ENCODE measurements around the gene PPP1R9B. TPM values are rescaled to one million over a fixed set of nuclear protein-coding genes. Genes with fewer than 3 reads are reported as not detected.

Gene PPP1R9B
- total and polyA plus RNA-seq, 2 donors, result 26.8 to 47.9 TPM

DNA sequence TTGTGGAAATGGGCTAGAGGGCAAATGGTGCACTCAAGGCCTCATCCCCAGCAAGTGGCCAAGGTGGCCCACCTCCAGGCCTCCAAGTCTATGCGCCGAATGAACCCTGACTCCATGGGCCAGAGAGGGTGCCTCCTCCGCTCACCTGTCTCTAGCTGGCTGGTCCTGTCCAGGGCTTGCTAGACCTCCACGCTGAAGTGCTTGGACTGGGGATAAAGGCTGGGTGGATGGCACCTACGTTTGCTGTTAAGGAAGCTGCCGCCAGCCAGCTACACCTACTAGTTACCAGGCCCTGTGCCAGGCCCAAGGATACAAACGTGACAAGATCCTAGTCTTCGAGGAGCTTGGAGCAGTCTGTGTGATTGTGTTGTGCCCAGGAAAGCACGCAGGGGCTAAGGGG, 14.6 kb upstream of the PPP1R9B start:
- Histone ChIP-seq H3K9me3 (ENCODE audit: control insufficient read depth in 2 of 2, insufficient read depth in 1 of 2, low read length in 1 of 2) (no peaks in the 10 kb centered on the region), H3K36me3 (ENCODE audit: control insufficient read depth in 2 of 2, insufficient read depth in 2 of 2, low read length in 1 of 2) (no peaks in the 10 kb centered on the region), H3K27ac (ENCODE audit: low read depth in 1 of 2, low read length in 1 of 2) (no peak overlapping the region), H3K27me3 (ENCODE audit: control insufficient read depth in 2 of 2, insufficient read depth in 1 of 2, low read length in 1 of 2) (peaks cover 0 to 20% of the 10 kb centered on the region in 2 donors), H3K4me1 (ENCODE audit: control insufficient read depth in 2 of 2, insufficient read depth in 2 of 2, low read length in 2 of 2) (peaks cover 5 to 35% of the 10 kb centered on the region in 2 donors), H3K4me3 (ENCODE audit: low read length in 2 of 2) (no peak overlapping the region)
- no peak for DNase-seq (ENCODE audit: low read depth in 6 of 9, low spot score in 9 of 9)
- WGBS, result 97% methylated on average over 9 of the region's 9 CpGs

DNA sequence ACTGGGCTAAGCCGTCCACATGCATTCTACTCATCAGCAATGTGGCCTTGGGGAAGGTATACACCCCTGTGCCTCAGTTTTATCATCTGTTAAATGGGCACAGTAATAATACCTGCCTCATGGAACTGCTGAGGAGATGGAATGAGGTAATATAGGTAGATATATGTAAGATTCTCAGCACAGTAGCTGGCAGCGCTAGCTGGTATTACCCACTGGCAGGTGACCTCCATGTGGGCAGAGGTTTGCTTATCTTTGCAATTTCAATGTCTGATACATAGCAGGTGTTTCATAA, 14.2 kb upstream of the PPP1R9B start:
- no peak for DNase-seq (ENCODE audit: low read depth in 6 of 9, low spot score in 9 of 9)
- no peak overlapping the region for H3K27ac ChIP-seq (ENCODE audit: low read depth in 1 of 2, low read length in 1 of 2)
- WGBS, result 100% methylated on average over 2 of the region's 2 CpGs
- peaks cover 5 to 35% of the 10 kb centered on the region in 2 donors for H3K4me1 ChIP-seq (ENCODE audit: control insufficient read depth in 2 of 2, insufficient read depth in 2 of 2, low read length in 2 of 2)
- no peak overlapping the region for H3K4me3 ChIP-seq (ENCODE audit: low read length in 2 of 2)
- H3K27me3 ChIP-seq (ENCODE audit: control insufficient read depth in 2 of 2, insufficient read depth in 1 of 2, low read length in 1 of 2), result peaks cover 0 to 20% of the 10 kb centered on the region in 2 donors
- H3K9me3 ChIP-seq (ENCODE audit: control insufficient read depth in 2 of 2, insufficient read depth in 1 of 2, low read length in 1 of 2), result no peaks in the 10 kb centered on the region
- H3K36me3 ChIP-seq (ENCODE audit: control insufficient read depth in 2 of 2, insufficient read depth in 2 of 2, low read length in 1 of 2), result no peaks in the 10 kb centered on the region

DNA sequence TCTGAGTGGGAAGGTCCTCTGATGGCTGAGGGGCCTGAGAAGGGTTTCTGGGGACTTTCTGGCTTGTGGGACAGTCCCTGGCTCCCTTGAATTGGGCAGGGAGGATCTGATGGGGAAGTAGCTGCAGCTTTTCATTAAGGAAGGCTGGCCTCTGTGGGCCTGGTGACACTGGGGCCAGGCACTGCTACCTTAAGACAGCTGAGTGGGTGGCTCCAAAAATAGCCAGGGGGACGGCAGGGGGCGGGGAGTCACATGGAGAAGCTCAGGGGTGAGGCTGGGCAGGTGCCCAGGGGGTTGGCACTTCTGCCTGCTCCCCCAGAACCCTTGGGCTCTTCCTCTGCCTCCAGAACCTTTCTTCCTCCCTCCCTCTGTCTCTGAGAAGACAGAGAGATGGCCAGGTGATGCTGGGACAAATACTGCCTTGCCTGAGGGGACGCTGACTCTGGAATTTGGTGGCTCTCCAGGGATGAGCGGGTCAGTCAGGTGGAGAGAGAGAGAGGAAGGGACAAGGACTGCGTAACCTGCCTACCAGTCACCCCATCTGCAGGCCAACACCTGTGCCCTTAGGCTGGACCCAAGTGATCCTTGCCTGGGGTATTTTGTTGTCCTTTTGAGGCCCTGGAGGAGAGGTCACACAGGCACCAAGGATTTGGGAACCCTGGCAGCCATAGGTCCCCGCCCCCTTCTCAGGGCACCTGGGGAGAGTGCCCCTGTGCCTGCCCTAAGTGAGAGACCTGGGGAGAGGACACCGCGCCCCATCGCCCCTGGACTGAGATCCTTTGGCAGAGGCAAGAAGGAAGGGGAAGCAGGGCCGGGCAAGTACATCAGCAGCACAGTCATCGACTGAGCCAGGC, 13.6 kb upstream of the PPP1R9B start:
- 85% methylated on average over 11 of the region's 11 CpGs for WGBS
- no peak for DNase-seq (ENCODE audit: low read depth in 6 of 9, low spot score in 9 of 9)
- H3K9me3 ChIP-seq (ENCODE audit: control insufficient read depth in 2 of 2, insufficient read depth in 1 of 2, low read length in 1 of 2), result no peaks in the 10 kb centered on the region
- no peak overlapping the region for H3K27ac ChIP-seq (ENCODE audit: low read depth in 1 of 2, low read length in 1 of 2)
- peaks cover 0 to 19% of the 10 kb centered on the region in 2 donors for H3K27me3 ChIP-seq (ENCODE audit: control insufficient read depth in 2 of 2, insufficient read depth in 1 of 2, low read length in 1 of 2)
- H3K36me3 ChIP-seq (ENCODE audit: control insufficient read depth in 2 of 2, insufficient read depth in 2 of 2, low read length in 1 of 2), result no peaks in the 10 kb centered on the region
- peaks cover 5 to 33% of the 10 kb centered on the region in 2 donors for H3K4me1 ChIP-seq (ENCODE audit: control insufficient read depth in 2 of 2, insufficient read depth in 2 of 2, low read length in 2 of 2)
- no peak overlapping the region for H3K4me3 ChIP-seq (ENCODE audit: low read length in 2 of 2)

DNA sequence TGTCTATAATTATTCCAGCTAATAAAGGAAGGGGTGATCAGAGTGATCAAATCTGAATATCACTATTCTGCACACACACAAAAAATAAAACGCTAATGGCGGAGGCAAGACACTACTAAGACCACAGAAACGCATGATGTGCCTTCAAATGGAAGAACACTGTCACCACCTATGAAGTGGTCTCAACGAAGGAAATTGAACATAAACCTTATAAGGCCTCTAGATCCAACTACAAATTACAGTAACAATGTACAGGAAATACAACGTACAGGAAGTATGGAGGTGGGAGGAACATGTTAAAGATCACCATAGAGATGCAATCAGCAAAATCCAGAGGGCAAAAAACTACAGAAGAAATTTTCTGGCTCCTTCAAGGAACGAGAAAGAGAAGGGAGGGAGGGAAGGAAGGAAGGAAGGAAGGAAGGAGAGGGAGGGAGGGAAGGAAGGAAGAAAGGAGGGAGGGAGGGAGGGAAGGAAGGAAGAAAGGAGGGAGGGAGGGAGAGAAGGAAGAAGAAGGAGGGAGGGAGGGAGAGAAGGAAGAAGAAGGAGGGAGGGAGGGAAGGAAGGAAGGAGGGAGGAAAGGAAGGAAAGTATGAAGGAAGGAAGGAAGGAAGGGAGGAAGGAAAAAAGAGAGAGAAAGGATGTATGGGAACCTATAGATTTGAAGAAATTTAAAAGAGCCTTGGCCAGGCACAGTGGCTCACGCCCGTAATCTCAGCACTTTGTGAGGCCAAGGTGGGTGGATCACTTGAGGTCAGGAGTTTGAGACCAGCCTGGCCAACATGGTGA, 12.2 kb upstream of the PPP1R9B start:
- 72% methylated on average over 8 of the region's 8 CpGs for WGBS
- Histone ChIP-seq H3K4me1 (ENCODE audit: control insufficient read depth in 2 of 2, insufficient read depth in 2 of 2, low read length in 2 of 2) (peaks cover 5 to 23% of the 10 kb centered on the region in 2 donors), H3K36me3 (ENCODE audit: control insufficient read depth in 2 of 2, insufficient read depth in 2 of 2, low read length in 1 of 2) (no peaks in the 10 kb centered on the region), H3K27me3 (ENCODE audit: control insufficient read depth in 2 of 2, insufficient read depth in 1 of 2, low read length in 1 of 2) (peaks cover 0 to 8% of the 10 kb centered on the region in 2 donors), H3K4me3 (ENCODE audit: low read length in 2 of 2) (no peak overlapping the region), H3K27ac (ENCODE audit: low read depth in 1 of 2, low read length in 1 of 2) (peak overlapping the region; percentile 2 to 3), H3K9me3 (ENCODE audit: control insufficient read depth in 2 of 2, insufficient read depth in 1 of 2, low read length in 1 of 2) (no peaks in the 10 kb centered on the region)
- no peak for DNase-seq (ENCODE audit: low read depth in 6 of 9, low spot score in 9 of 9)

DNA sequence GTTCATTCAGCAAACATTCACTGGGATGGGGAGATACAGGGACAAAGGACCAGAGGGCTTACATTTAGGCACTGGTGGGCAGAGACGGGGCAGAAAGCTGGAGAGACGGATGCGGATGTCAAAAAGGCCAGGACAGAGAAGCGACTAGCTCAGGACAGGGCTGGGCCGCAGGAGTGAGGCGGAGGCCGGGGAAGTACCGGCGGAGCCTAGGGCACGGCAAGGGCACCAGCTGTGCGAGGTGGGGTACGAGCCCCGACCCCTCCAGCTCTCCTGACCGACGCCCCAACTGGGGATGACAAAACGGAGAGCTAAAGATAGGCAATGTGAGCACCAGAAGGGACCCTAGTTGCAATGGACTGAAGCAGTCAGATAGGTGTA, 11.4 kb upstream of the PPP1R9B start:
- 78% methylated on average over 16 of the region's 16 CpGs for WGBS
- peak overlapping the region in 1 of 2 donors; percentile 10 for H3K27ac ChIP-seq (ENCODE audit: low read depth in 1 of 2, low read length in 1 of 2)
- no peaks in the 10 kb centered on the region for H3K9me3 ChIP-seq (ENCODE audit: control insufficient read depth in 2 of 2, insufficient read depth in 1 of 2, low read length in 1 of 2)
- H3K27me3 ChIP-seq (ENCODE audit: control insufficient read depth in 2 of 2, insufficient read depth in 1 of 2, low read length in 1 of 2), result peaks cover 0 to 8% of the 10 kb centered on the region in 2 donors
- no peaks in the 10 kb centered on the region for H3K36me3 ChIP-seq (ENCODE audit: control insufficient read depth in 2 of 2, insufficient read depth in 2 of 2, low read length in 1 of 2)
- peak overlapping the region in 1 of 2 donors; percentile 42 for H3K4me3 ChIP-seq (ENCODE audit: low read length in 2 of 2)
- H3K4me1 ChIP-seq (ENCODE audit: control insufficient read depth in 2 of 2, insufficient read depth in 2 of 2, low read length in 2 of 2), result peaks cover 5 to 23% of the 10 kb centered on the region in 2 donors
- no peak for DNase-seq (ENCODE audit: low read depth in 6 of 9, low spot score in 9 of 9)

DNA sequence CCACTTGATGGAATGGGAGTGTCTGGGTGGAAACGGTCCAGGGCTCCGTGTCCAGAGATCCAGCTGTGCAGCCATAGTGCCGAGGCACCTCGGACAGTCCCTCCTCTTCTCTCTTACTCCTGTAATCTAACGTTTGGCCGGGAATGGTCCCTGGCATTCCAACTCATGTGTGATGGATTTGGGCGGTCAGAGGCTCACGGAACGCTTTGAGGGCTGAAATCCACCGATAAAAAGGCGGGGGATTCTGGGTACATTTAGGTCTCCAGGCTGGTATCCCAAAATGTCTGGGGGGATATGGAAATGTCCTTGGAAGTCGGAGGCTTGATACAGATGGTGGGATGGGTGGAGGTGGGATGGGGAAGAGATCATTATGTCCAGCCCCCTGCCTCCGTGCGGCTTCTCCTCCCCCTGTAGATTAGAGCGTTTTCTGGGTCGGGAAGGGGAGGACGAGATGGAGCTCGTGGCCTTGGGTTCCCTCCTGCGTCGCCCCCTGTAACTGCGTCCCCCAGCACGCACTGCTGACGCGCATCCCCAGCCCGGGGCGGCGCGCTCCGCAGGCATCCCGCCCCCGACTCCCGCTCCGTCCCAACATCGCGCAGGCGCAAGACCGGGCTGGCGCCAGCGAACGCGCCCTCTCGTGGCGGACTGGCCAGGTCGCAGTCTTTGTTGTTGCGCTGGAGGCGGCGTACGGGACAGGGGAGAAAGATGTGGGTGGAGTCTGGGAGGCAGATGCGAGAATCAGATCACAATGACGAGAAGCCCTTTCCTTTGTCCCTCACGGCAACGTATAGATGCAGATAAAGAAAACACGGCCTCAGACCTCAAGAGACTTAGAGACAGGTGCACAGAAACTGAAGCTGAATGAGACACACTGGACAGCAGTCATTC, 10.8 kb upstream of the PPP1R9B start:
- DNase-seq (ENCODE audit: low read depth in 6 of 9, low spot score in 9 of 9), result peak; percentile 75 to 96 (median 90)
- no peaks in the 10 kb centered on the region for H3K9me3 ChIP-seq (ENCODE audit: control insufficient read depth in 2 of 2, insufficient read depth in 1 of 2, low read length in 1 of 2)
- H3K27ac ChIP-seq (ENCODE audit: low read depth in 1 of 2, low read length in 1 of 2), result peak overlapping the region in 1 of 2 donors; percentile 10
- H3K27me3 ChIP-seq (ENCODE audit: control insufficient read depth in 2 of 2, insufficient read depth in 1 of 2, low read length in 1 of 2), result peaks cover 0 to 8% of the 10 kb centered on the region in 2 donors
- H3K36me3 ChIP-seq (ENCODE audit: control insufficient read depth in 2 of 2, insufficient read depth in 2 of 2, low read length in 1 of 2), result no peaks in the 10 kb centered on the region
- peak overlapping the region; percentile 42 for H3K4me3 ChIP-seq (ENCODE audit: low read length in 2 of 2)
- H3K4me1 ChIP-seq (ENCODE audit: control insufficient read depth in 2 of 2, insufficient read depth in 2 of 2, low read length in 2 of 2), result peaks cover 5 to 23% of the 10 kb centered on the region in 2 donors
- 3% methylated on average over 53 of the region's 53 CpGs for WGBS

DNA sequence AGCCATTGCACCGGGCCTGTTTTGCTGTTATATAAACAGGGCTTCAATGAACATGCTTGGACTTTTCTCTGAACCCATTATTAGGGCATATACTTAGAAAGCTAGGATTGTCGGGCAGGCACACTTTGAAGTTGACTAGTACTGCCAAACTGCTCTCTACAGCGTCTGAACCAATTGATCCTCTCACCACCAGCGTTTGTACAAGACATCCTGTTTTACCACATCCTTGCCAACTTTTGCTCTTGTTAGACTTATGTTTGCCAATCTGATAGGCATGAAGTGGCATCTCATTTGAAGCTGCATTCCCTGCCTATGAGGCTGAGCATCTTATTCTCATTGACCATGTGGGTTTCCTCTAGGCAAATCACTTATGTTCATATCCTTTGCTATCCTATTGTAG, 7.4 kb upstream of the PPP1R9B start:
- 62% methylated on average over 4 of the region's 4 CpGs for WGBS
- Histone ChIP-seq H3K27me3 (ENCODE audit: control insufficient read depth in 2 of 2, insufficient read depth in 1 of 2, low read length in 1 of 2) (peaks cover 0 to 8% of the 10 kb centered on the region in 2 donors), H3K4me3 (ENCODE audit: low read length in 2 of 2) (no peak overlapping the region), H3K27ac (ENCODE audit: low read depth in 1 of 2, low read length in 1 of 2) (no peak overlapping the region), H3K9me3 (ENCODE audit: control insufficient read depth in 2 of 2, insufficient read depth in 1 of 2, low read length in 1 of 2) (no peaks in the 10 kb centered on the region), H3K4me1 (ENCODE audit: control insufficient read depth in 2 of 2, insufficient read depth in 2 of 2, low read length in 2 of 2) (peaks cover 5 to 22% of the 10 kb centered on the region in 2 donors), H3K36me3 (ENCODE audit: control insufficient read depth in 2 of 2, insufficient read depth in 2 of 2, low read length in 1 of 2) (no peaks in the 10 kb centered on the region)
- DNase-seq (ENCODE audit: low read depth in 6 of 9, low spot score in 9 of 9), result no peak

DNA sequence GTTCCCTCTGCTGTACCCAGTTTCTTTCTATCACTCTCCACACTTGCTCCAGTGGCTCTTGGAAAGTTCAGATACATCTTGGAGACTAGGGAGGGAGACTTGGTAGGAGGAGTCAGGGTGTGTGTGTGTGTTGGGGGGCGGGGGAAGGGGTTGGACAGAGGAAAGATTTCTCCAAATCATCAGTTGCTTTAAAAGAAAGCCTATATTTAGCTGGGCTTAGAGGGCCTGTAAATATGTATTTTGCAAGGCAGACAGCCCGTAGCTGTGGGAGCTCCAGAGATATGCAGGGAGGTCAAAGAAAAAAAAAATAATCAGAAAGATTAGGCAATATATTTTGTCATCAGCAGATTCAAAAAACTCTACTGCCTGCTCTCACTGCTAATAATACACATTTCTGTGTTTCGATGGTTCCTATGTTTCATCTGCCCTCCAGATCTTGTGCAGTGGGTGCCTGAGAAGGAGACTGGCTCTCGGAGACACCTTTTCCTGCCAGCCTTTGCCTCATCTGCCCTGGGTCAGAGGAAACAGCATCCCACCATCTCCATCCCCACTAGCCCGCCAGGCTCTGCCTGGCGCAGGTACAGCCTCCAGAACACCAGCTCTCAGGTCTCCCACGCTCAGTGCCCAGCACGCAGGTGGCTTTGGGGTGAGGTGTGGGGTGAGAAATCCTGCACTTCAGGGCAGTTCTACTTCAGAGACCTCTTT, 4.8 kb upstream of the PPP1R9B start:
- Histone ChIP-seq H3K27me3 (ENCODE audit: control insufficient read depth in 2 of 2, insufficient read depth in 1 of 2, low read length in 1 of 2) (peaks cover 0 to 2% of the 10 kb centered on the region in 2 donors), H3K27ac (ENCODE audit: low read depth in 1 of 2, low read length in 1 of 2) (no peak overlapping the region), H3K4me1 (ENCODE audit: control insufficient read depth in 2 of 2, insufficient read depth in 2 of 2, low read length in 2 of 2) (peaks cover 11 to 23% of the 10 kb centered on the region in 2 donors), H3K9me3 (ENCODE audit: control insufficient read depth in 2 of 2, insufficient read depth in 1 of 2, low read length in 1 of 2) (no peaks in the 10 kb centered on the region), H3K36me3 (ENCODE audit: control insufficient read depth in 2 of 2, insufficient read depth in 2 of 2, low read length in 1 of 2) (no peaks in the 10 kb centered on the region), H3K4me3 (ENCODE audit: low read length in 2 of 2) (no peak overlapping the region)
- 84% methylated on average over 8 of the region's 8 CpGs for WGBS
- DNase-seq (ENCODE audit: low read depth in 6 of 9, low spot score in 9 of 9), result no peak
